HepG2 (cell line): ENCODE data around the gene UPF3A.

Experiments used
- ATF4 ChIP-seq, 2 experiments: fragments of 450-650 bp in 1 of 2; sonication (generic) in 1 of 2; formaldehyde crosslinking; IDR thresholded peaks; 2 replicates each; pipeline versions ENCODE4 v1.5.0 to v1.8.0; 2020 to 2022; ENCODE audit warnings: mild to moderate bottlenecking in 1 of 2, missing genetic modification reagents in 1 of 2
- CTCF ChIP-seq: sonication (generic); formaldehyde crosslinking; IDR thresholded peaks from 2 replicates; pipeline ENCODE4 v1.5.0; 2020; ENCODE audit warnings: mild to moderate bottlenecking, missing genetic modification reagents, moderate library complexity
- EHMT2 ChIP-seq: fragments of 200-600 bp; sonication (generic); IDR thresholded peaks from 2 replicates; pipeline ENCODE4 v1.7.0; 2017; ENCODE audit warnings: antibody characterized with exemption, low read depth, low read length, borderline replicate concordance
- EZH2 ChIP-seq: conservative IDR thresholded peaks from 2 replicates; pipeline ENCODE4 v1.6.1; 2012; ENCODE audit warnings: mild to moderate bottlenecking, low read depth, low read length, moderate library complexity
- HDAC2 ChIP-seq: sonication (generic); formaldehyde crosslinking; IDR thresholded peaks from 2 replicates; pipeline ENCODE4 v1.4.0; 2020; ENCODE audit warnings: missing genetic modification reagents
- MYNN ChIP-seq: sonication (generic); formaldehyde crosslinking; IDR thresholded peaks from 2 replicates; pipeline ENCODE4 v1.4.0; 2020; ENCODE audit warnings: mild to moderate bottlenecking, low read depth, missing genetic modification reagents
- NFE2L2 ChIP-seq: fragments of 150-350 bp; IDR thresholded peaks from 2 replicates; pipeline ENCODE4 v1.6.1; 2014; ENCODE audit warnings: low read length
- SRF ChIP-seq: IDR thresholded peaks from 2 replicates; pipeline ENCODE4 v1.6.1; 2011; ENCODE audit warnings: mild to moderate bottlenecking, low read depth, low read length, moderate library complexity
- TCF12 ChIP-seq, 2 experiments: fragments of 450-650 bp in 1 of 2; sonication (generic) in 1 of 2; formaldehyde crosslinking in 1 of 2; IDR thresholded peaks; 2 replicates each; pipeline versions ENCODE4 v1.6.1 to v1.8.0; 2017 to 2022; ENCODE audit warnings: antibody characterized with exemption in 1 of 2, mild to moderate bottlenecking in 1 of 2, missing genetic modification reagents in 1 of 2, moderate library complexity in 1 of 2
- TSC22D2 ChIP-seq: sonication (generic); formaldehyde crosslinking; IDR thresholded peaks from 2 replicates; pipeline ENCODE4 v1.5.1; 2020; ENCODE audit warnings: missing genetic modification reagents, mild to moderate bottlenecking, borderline replicate concordance
- ZNF124 ChIP-seq: sonication (generic); formaldehyde crosslinking; IDR thresholded peaks from 2 replicates; pipeline ENCODE4 v1.4.0; 2020; ENCODE audit warnings: missing genetic modification reagents
- ZNF564 ChIP-seq: sonication (generic); formaldehyde crosslinking; IDR thresholded peaks from 2 replicates; pipeline ENCODE4 v1.8.1; 2023; ENCODE audit warnings: mild to moderate bottlenecking, missing genetic modification reagents
- TF ChIP-seq, protein P1 (sequence below): sonication (generic); formaldehyde crosslinking; IDR thresholded peaks from 2 replicates; pipeline ENCODE4 v1.4.0; 2020; ENCODE audit warnings: missing genetic modification reagents

DNA sequence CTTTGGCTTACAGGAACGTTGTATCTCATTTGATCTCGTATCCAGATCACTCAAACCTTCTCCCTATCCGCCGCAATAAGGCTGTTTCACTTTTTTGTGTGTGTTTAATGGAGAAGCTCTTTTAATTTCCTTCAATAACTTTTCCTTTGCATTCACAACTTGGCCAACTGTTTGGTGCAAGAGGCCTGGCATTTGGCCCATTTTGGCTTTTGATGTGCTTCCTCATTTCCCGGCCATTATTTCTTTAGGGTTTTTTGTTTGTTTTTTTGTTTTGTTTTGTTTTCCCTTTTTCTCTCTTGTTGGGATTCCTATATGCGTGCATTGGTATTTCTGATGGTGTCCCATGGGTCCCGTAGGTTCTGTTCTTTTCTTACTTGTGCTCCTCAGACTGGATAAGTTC, 6.1 kb upstream of the UPF3A start:
- TF ChIP-seq HDAC2 (CRISPR knock-in tag) (no peak), EHMT2 (no peak), ZNF564 (CRISPR knock-in tag) (no peak), TSC22D2 (CRISPR knock-in tag) (no peak), ATF4 (CRISPR knock-in tag; IDR thresholded peaks at IDR 0.05) (no peak), NFE2L2 (no peak), MYNN (CRISPR knock-in tag) (no peak), CTCF (CRISPR knock-in tag) (no peak), TCF12 (IDR thresholded peaks at IDR 0.05) (no peak), TCF12 (CRISPR knock-in tag; IDR thresholded peaks at IDR 0.05) (no peak), ZNF124 (CRISPR knock-in tag) (no peak), EZH2 (no peak), SRF (no peak)
- TF ChIP-seq, protein P1, sequence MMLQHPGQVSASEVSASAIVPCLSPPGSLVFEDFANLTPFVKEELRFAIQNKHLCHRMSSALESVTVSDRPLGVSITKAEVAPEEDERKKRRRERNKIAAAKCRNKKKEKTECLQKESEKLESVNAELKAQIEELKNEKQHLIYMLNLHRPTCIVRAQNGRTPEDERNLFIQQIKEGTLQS = no peak
